Mesothelial cell of epicardium (in vitro differentiated cells): ENCODE measurements around the gene WDR43. TPM values are rescaled to one million over a fixed set of nuclear protein-coding genes. Genes with fewer than 3 reads are reported as not detected.

ENCODE experiments used
- DNase-seq, 2 experiments: peaks; one replicate each; pipeline ENCODE4 v3.0.0; 2021; ENCODE audit warnings: low spot score in 2 of 2; ENCODE audit not compliant: unreplicated experiment in 2 of 2
- H3K27ac Mint-ChIP-seq: 2 replicates; pipeline ENCODE4 v1.8.0; 2021; ENCODE audit warnings: mixed read lengths
- H3K27me3 Mint-ChIP-seq: 2 replicates; pipeline ENCODE4 v1.8.0; 2021; ENCODE audit warnings: low read depth, mixed read lengths
- H3K36me3 Mint-ChIP-seq: 2 replicates; pipeline ENCODE4 v1.8.0; 2021; ENCODE audit warnings: mixed read lengths
- H3K4me1 Mint-ChIP-seq: 2 replicates; pipeline ENCODE4 v1.8.0; 2021; ENCODE audit warnings: mixed read lengths
- H3K4me3 Mint-ChIP-seq: 2 replicates; pipeline ENCODE4 v1.8.0; 2021; ENCODE audit warnings: mild to moderate bottlenecking, moderate library complexity, mixed read lengths
- H3K9me3 Mint-ChIP-seq: 2 replicates; pipeline ENCODE4 v1.8.0; 2021; ENCODE audit warnings: mixed read lengths
- total RNA-seq: library from RNA; stranded (reverse); gene quantifications from 3 replicates; pipeline ENCODE4 v1.2.1, GENCODE V29; 2021
- TF ChIP-seq, protein P1 (sequence below): fragments of 200-600 bp; sonication (generic); IDR thresholded peaks from one replicate; pipeline ENCODE4 v1.5.0; 2021; ENCODE audit warnings: antibody characterized with exemption; ENCODE audit not compliant: unreplicated experiment

Gene WDR43
- total RNA-seq, 1 donor from 2014 or later = 65.3 TPM

DNA sequence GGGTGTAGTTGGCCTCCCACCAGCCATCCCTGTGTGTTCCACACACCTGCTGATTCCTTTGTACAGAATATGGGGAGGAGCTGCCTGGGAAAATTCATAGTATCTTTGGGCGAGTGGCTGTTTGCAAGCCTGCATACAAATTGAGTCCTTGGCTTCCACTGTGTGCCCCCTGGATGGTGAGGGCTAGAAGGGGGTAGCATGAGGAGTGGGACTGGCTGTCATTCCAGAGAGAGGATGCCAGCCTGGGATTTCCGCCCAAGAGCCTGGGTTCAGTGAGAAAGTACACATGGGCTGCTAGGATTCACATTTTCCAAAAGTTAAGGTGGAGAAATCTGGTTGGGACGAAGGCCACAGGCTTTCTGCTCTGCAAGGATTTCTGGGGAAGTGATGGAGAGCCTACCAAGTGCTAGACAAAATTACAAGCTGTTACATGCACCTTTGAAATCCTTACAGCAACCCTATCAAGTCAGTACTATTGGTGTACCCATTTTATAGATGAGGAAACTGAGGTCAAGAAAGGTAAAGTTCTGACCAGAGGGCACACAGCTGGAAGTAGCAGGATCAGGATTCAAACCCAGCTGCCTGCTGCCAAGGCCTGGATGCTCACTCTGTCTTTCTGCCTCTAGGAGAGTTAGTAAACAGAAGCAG, 86.0 kb downstream of the WDR43 start:
- H3K27ac Mint-ChIP-seq = no peak overlapping the region
- no peak overlapping the region for H3K4me3 Mint-ChIP-seq
- H3K9me3 Mint-ChIP-seq = no peaks in the 10 kb centered on the region
- H3K27me3 Mint-ChIP-seq = no peaks in the 10 kb centered on the region
- no peak for DNase-seq
- no peaks in the 10 kb centered on the region for H3K36me3 Mint-ChIP-seq
- TF ChIP-seq, protein P1, sequence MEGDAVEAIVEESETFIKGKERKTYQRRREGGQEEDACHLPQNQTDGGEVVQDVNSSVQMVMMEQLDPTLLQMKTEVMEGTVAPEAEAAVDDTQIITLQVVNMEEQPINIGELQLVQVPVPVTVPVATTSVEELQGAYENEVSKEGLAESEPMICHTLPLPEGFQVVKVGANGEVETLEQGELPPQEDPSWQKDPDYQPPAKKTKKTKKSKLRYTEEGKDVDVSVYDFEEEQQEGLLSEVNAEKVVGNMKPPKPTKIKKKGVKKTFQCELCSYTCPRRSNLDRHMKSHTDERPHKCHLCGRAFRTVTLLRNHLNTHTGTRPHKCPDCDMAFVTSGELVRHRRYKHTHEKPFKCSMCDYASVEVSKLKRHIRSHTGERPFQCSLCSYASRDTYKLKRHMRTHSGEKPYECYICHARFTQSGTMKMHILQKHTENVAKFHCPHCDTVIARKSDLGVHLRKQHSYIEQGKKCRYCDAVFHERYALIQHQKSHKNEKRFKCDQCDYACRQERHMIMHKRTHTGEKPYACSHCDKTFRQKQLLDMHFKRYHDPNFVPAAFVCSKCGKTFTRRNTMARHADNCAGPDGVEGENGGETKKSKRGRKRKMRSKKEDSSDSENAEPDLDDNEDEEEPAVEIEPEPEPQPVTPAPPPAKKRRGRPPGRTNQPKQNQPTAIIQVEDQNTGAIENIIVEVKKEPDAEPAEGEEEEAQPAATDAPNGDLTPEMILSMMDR = no peak
- peaks cover 9% of the 10 kb centered on the region for H3K4me1 Mint-ChIP-seq

DNA sequence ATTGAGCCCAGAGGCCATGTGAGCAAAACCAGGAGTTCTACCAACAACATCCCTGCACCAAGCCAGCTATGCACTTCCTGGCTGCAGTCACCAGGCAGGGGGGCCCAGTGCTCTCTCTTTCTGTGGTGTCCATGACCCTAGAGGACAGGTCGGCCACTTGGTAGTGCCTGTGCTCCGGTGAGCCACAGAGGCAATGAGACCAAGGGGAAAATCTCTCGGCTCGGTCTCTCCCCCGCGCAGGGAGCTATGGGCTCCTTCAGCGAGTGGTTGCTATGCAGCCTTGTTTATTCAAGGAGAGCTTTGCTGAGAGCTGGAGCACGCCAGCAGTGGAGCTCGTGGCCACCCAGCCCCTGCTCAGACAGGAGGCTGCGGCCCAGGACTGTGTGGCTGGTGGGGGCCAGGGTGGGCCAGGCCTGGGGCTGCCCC, 86.6 kb downstream of the WDR43 start, which contains the start of gene TOGARAM2:
TSS of gene TOGARAM2 (plus strand) at position 283 of the 426 bp plus-strand sequence. CDS start 13,537 bp downstream, outside the sequence.
- no peak within 1 kb of the TSS for H3K4me3 Mint-ChIP-seq
- DNase-seq = no peak
- H3K36me3 Mint-ChIP-seq = no peaks in the 10 kb centered on the region
- H3K27me3 Mint-ChIP-seq = no peaks in the 10 kb centered on the region
- H3K27ac Mint-ChIP-seq = no peak within 1 kb of the TSS
- no peaks in the 10 kb centered on the region for H3K9me3 Mint-ChIP-seq
- TF ChIP-seq, protein P1 = no peak
- H3K4me1 Mint-ChIP-seq = peaks cover 9% of the 10 kb centered on the region

DNA sequence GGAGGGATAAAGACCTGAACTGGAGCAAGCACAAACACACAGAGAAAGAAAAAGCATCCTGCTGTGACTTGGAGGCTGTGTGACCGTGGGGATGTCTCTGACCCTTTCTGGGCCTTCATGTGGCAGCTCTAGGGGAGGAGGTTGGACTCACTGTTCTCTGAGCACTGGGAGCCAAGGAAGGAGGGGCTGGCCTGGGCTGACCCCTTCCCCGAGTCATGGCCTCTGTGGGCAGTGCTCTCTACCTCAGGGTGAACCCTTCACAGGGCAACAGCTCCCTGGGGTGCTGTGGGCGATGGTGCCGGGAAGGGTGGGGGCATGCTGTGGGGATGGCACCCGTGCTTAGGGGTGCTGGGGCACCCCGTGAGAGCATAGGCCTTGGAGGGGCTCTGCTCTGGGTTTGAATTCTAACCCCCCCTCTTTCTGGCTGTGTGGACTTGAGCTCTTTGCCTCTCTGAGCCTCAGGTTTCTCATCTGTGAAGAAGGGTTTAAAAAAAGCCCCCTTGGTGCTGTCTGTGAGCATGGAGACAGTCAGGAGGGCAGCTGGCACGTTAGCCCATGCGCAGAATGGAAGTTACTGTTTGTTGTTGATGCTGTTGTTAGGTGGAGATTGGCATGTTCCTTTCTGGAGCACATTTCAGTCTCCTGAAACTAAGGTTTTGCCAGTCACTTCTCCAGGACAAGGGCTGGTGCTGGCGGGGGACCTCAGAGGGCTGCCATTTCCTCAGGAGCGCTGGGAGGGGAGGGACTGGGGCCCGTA, 87.3 kb downstream of the WDR43 start:
- no peaks in the 10 kb centered on the region for H3K9me3 Mint-ChIP-seq
- peaks cover 4% of the 10 kb centered on the region for H3K4me1 Mint-ChIP-seq
- TF ChIP-seq, protein P1 = no peak
- H3K27ac Mint-ChIP-seq = no peak overlapping the region
- no peaks in the 10 kb centered on the region for H3K36me3 Mint-ChIP-seq
- H3K4me3 Mint-ChIP-seq = no peak overlapping the region
- no peaks in the 10 kb centered on the region for H3K27me3 Mint-ChIP-seq
- DNase-seq = no peak

DNA sequence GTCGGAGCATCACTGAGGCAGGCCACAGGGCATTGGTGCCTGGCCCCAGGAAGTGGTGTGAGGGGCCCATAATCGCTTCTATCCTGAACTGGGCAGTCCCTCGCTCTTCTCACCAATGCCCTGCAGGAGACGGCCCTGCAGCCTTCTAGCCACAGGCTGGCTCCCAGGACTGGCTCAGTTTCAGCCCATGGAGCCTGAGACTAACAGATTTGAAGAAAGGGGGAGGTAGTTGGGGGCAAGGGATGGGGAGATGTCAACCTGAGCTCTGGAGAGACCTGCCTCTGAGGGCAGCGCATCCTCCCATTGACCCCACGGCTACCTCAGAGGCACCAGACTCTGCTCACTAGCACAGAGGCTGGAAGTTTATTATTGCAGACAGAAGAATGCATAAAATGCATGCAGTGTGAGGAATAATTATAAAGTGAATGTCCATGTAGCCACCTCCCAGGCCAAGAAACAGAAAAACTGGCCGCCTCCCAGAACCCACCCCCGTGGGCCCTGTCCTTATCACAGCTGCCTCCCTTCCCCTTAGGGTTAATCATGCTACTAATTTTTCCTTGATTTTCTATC, 88.0 kb downstream of the WDR43 start:
- H3K9me3 Mint-ChIP-seq = no peaks in the 10 kb centered on the region
- H3K36me3 Mint-ChIP-seq = no peaks in the 10 kb centered on the region
- TF ChIP-seq, protein P1 = no peak
- H3K4me1 Mint-ChIP-seq = peaks cover 3% of the 10 kb centered on the region
- no peak for DNase-seq
- H3K4me3 Mint-ChIP-seq = no peak overlapping the region
- peak overlapping the region; percentile 25 for H3K27ac Mint-ChIP-seq
- H3K27me3 Mint-ChIP-seq = no peaks in the 10 kb centered on the region

DNA sequence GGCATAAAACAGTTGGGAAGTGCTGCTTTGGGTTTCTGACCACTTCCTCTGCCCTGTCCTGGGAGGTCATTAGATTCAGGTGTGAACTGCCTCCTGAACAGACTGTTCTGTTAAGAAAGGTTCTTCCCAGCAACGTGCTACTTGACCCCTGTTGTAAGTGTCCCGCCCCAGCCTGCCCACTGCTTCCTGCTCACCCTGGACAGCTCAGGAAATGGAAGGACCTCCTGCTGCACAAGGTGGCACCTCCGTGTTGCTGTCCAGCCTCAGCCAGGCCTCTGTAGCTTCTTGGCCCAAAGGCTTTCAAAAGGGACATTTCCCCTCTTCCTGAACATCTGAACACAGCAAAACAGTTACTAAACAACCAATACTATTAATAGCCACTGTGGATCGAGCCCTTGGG, 92.0 kb downstream of the WDR43 start:
- Mint-ChIP-seq H3K4me1 (peaks cover 3% of the 10 kb centered on the region), H3K27ac (no peak overlapping the region)
- no peak for DNase-seq

More for the DNA sequence above, 92.0 kb downstream of the WDR43 start:
- Mint-ChIP-seq H3K36me3 (no peaks in the 10 kb centered on the region), H3K4me3 (no peak overlapping the region), H3K27me3 (no peaks in the 10 kb centered on the region), H3K9me3 (no peaks in the 10 kb centered on the region)
- TF ChIP-seq, protein P1 = no peak
